Naive thymus-derived CD4-positive, alpha-beta T cell (primary cell): ENCODE measurements around the gene PBX3. TPM values are rescaled to one million over a fixed set of nuclear protein-coding genes. Genes with fewer than 3 reads are reported as not detected.

Experiments used
- ATAC-seq: fragments of 150-1000 bp; cut with Tn5 transposase; 2 replicates; pipeline ENCODE4 v1.10.0; 2021; ENCODE audit warnings: mild to moderate bottlenecking, moderate library complexity
- CTCF ChIA-PET: fragments of 350-600 bp; sonication (Branson Sonifier 250); formaldehyde crosslinking; loops from one replicate; lab custom pipeline; 2021; ENCODE audit warnings: antibody characterized with exemption; lab: Charles Lee
- POLR2A ChIA-PET: fragments of 350-600 bp; sonication (Branson Sonifier 250); formaldehyde crosslinking; loops from one replicate; lab custom pipeline; 2021; ENCODE audit warnings: antibody characterized with exemption, inconsistent platforms; lab: Charles Lee
- DNase-seq, 9 donors: peaks; one replicate each; pipeline versions ENCODE4 v3.0.0 to v3.0.0-alpha.2; 2020 to 2022; ENCODE audit warnings: mixed read lengths in 1 of 9
- H3K27ac ChIP-seq: one replicate; pipeline ENCODE4 v1.7.0; 2013; ENCODE audit warnings: mild to moderate bottlenecking, low read depth, low read length, moderate library complexity
- H3K27me3 ChIP-seq, 2 donors: one replicate each; pipeline ENCODE4 v1.7.0; 2013; ENCODE audit warnings: low read length in 2 of 2, mild to moderate bottlenecking in 2 of 2, moderate library complexity in 2 of 2; ENCODE audit not compliant: control insufficient read depth in 2 of 2, insufficient read depth in 2 of 2
- H3K36me3 ChIP-seq, 3 experiments: 1 replicate in 2 of 3; 2 replicates in 1 of 3; pipeline ENCODE4 v1.7.0; 2013; ENCODE audit warnings: low read length in 3 of 3, mild to moderate bottlenecking in 3 of 3, moderate library complexity in 1 of 3; ENCODE audit not compliant: insufficient read depth in 3 of 3, control insufficient read depth in 2 of 3
- H3K4me1 ChIP-seq, 2 donors: one replicate each; pipeline ENCODE4 v1.7.0; 2013; ENCODE audit warnings: low read length in 2 of 2, mild to moderate bottlenecking in 2 of 2, moderate library complexity in 1 of 2; ENCODE audit not compliant: control insufficient read depth in 2 of 2, insufficient read depth in 2 of 2
- H3K4me3 ChIP-seq: 2 replicates; pipeline ENCODE4 v1.7.0; 2013; ENCODE audit warnings: mild to moderate bottlenecking, low read length
- H3K9me3 ChIP-seq, 3 experiments: 1 replicate in 2 of 3; 2 replicates in 1 of 3; pipeline ENCODE4 v1.7.0; 2013; ENCODE audit warnings: low read length in 3 of 3; ENCODE audit not compliant: control insufficient read depth in 2 of 3
- H3K27ac Mint-ChIP-seq, 9 donors: one replicate each; pipeline ENCODE4 v1.8.0; 2020 to 2022; ENCODE audit warnings: mixed read lengths in 9 of 9, mild to moderate bottlenecking in 8 of 9, moderate library complexity in 5 of 9, inconsistent platforms in 2 of 9
- H3K27me3 Mint-ChIP-seq, 5 donors: one replicate each; pipeline ENCODE4 v1.8.0; 2021 to 2022; ENCODE audit warnings: mixed read lengths in 5 of 5, mild to moderate bottlenecking in 1 of 5
- H3K36me3 Mint-ChIP-seq, 5 donors: one replicate each; pipeline ENCODE4 v1.8.0; 2020 to 2022; ENCODE audit warnings: mixed read lengths in 5 of 5, mild to moderate bottlenecking in 3 of 5, inconsistent platforms in 1 of 5
- H3K4me1 Mint-ChIP-seq, 7 donors: one replicate each; pipeline ENCODE4 v1.8.0; 2020 to 2022; ENCODE audit warnings: mixed read lengths in 7 of 7, mild to moderate bottlenecking in 3 of 7, inconsistent platforms in 1 of 7
- H3K4me3 Mint-ChIP-seq, 10 donors: one replicate each; pipeline ENCODE4 v1.8.0; 2020 to 2022; ENCODE audit warnings: mild to moderate bottlenecking in 10 of 10, mixed read lengths in 10 of 10, moderate library complexity in 6 of 10, inconsistent platforms in 2 of 10
- H3K9me3 Mint-ChIP-seq, 11 donors: one replicate each; pipeline ENCODE4 v1.8.0; 2020 to 2022; ENCODE audit warnings: mixed read lengths in 11 of 11, mild to moderate bottlenecking in 4 of 11, inconsistent platforms in 1 of 11, moderate library complexity in 1 of 11
- intact Hi-C, 2 donors: fragments of 100-400 bp; cut with micrococcal nuclease; formaldehyde crosslinking; loops; one replicate each; pipeline ENCODE4 v1.15.1; 2023
- polyA plus RNA-seq, 2 donors: library from polyadenylated mRNA; unstranded; fragments of 300-500 nt; fragmentation: Illumina TruSeq; gene quantifications; one replicate each; pipeline ENCODE4 v1.2.3, GENCODE V29; 2021
- total RNA-seq, 6 experiments: library from RNA in 5 of 6; stranded (reverse) in 5 of 6; gene quantifications; 1 replicate in 5 of 6; 2 replicates in 1 of 6; pipeline ENCODE4 v1.2.3 and lab custom pipeline; 2021 to 2026

Gene PBX3
- total and polyA plus RNA-seq, 7 experiments from 2014 or later = 3.6 to 38.1 (median 18.9) TPM

DNA sequence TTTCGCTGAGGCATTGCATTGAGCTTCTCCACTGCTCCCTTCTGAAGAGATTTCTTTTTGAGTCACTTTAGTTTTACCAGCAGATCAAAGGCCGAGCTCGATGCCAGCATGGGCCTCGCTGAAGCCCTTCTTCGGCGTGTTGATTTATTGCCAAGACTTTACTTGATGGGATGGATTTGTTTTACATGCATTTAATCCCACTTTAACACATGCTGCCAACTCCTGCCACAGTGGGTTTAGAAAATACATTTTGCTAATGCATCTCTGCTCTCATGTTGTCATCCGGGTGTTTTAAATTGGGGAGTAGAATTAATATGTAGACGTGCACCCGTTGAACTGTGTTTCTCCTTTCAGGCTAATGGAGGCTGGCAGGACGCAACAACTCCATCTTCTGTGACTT, 218.3 kb downstream of the PBX3 start:
- ChIA-PET CTCF (no interaction called here), POLR2A (no interaction called here)
- Mint-ChIP-seq H3K4me1 (no peaks in the 10 kb centered on the region), H3K9me3 (peaks cover 0 to 1% (median 0%) of the 10 kb centered on the region in 11 donors), H3K27me3 (no peaks in the 10 kb centered on the region), H3K36me3 (peaks cover 0 to 47% (median 9%) of the 10 kb centered on the region in 5 donors), H3K27ac (peak overlapping the region in 1 of 9 donors; percentile 52), H3K4me3 (no peak overlapping the region)
- Histone ChIP-seq H3K36me3 (peaks cover 0 to 16% (median 4%) of the 10 kb centered on the region in 3 experiments), H3K9me3 (no peaks in the 10 kb centered on the region), H3K27ac (no peak overlapping the region), H3K27me3 (no peaks in the 10 kb centered on the region), H3K4me1 (no peaks in the 10 kb centered on the region), H3K4me3 (no peak overlapping the region)
- ATAC-seq = no peak
- DNase-seq = no peak
- intact Hi-C loops = no loop called here

DNA sequence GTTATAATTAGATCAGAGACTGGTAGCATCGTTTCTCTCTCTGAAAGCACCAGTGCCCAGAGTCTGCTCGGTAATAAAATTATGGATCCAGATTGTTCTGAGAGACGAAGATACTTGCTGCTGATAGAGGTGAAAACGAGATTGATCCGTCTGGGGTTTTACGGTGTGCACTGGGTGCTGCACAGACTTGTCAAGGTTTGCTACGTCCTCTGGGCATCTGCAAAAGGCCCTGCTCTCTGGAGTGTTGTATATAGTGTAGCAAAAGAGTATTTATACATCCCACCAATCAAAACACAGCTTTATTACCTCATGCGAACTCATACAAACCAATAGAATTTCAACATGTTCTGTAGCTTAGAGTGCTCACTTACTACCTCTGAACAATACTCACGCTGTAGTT, 219.3 kb downstream of the PBX3 start:
- ChIA-PET CTCF (no interaction called here), POLR2A (interaction anchor here (0.6 to 0.7 kb wide), 2 partner anchors 62 to 1197 kb away, joined by 3 read pairs; no protein-coding TSS in a partner anchor)
- Histone ChIP-seq H3K4me1 (no peaks in the 10 kb centered on the region), H3K9me3 (no peaks in the 10 kb centered on the region), H3K27ac (no peak overlapping the region), H3K27me3 (no peaks in the 10 kb centered on the region), H3K4me3 (no peak overlapping the region), H3K36me3 (peaks cover 0 to 12% (median 4%) of the 10 kb centered on the region in 3 experiments)
- no peak overlapping the region for H3K4me3 Mint-ChIP-seq
- DNase-seq (no peak), ATAC-seq (no peak)
- H3K9me3 Mint-ChIP-seq = peaks cover 0 to 1% (median 0%) of the 10 kb centered on the region in 11 donors
- peak overlapping the region in 1 of 9 donors; percentile 12 for H3K27ac Mint-ChIP-seq
- no peaks in the 10 kb centered on the region for H3K4me1 Mint-ChIP-seq
- no peaks in the 10 kb centered on the region for H3K27me3 Mint-ChIP-seq
- intact Hi-C loops = no loop called here
- peaks cover 0 to 39% (median 5%) of the 10 kb centered on the region in 5 donors for H3K36me3 Mint-ChIP-seq

DNA sequence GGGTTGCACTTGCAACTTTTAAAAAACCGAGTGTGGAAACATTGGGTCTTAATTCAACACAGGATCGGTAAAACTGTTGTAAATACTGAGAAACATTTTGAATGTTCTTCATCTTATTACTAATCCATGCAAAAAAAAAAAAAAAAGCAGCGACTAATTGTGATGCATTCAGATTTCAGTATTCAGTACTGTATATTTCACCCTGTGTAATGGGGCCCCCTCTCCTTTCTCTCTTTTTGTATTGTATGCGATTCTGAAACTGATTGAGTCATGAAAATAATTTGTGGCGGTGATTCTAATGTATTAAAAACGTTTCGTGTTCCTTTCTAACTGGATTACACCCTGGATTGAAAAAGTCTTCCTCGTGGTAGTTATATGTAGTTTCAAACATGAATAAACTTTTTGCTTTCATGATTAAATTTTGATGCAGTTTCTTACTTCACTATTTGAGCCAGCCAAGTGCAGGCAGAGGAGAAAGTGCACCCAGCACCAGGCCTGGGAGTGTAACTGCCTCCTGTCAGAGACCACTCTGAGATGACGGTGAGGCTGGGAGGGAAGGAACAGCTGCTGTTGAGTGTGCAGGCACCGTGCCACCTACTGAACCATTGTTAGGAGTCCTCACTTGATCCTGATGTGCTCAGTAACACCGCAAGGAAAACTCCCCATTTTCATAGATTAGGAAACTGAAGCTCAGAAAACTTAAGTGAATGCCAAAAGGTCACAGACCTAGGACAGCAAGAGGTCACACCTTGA, 220.0 kb downstream of the PBX3 start:
- Histone ChIP-seq H3K4me3 (no peak overlapping the region), H3K36me3 (peaks cover 0 to 12% (median 4%) of the 10 kb centered on the region in 3 experiments), H3K4me1 (no peaks in the 10 kb centered on the region), H3K9me3 (no peaks in the 10 kb centered on the region), H3K27me3 (no peaks in the 10 kb centered on the region), H3K27ac (no peak overlapping the region)
- ChIA-PET CTCF (no interaction called here), POLR2A (interaction anchor here (0.7 kb wide), 1 partner anchor 1197 kb away, joined by 3 read pairs; no protein-coding TSS in a partner anchor)
- Mint-ChIP-seq H3K27ac (peak overlapping the region in 2 of 9 donors; percentile 43 to 52), H3K36me3 (peaks cover 0 to 33% (median 3%) of the 10 kb centered on the region in 5 donors), H3K4me1 (no peaks in the 10 kb centered on the region), H3K4me3 (no peak overlapping the region), H3K27me3 (no peaks in the 10 kb centered on the region), H3K9me3 (peaks cover 0 to 1% (median 0%) of the 10 kb centered on the region in 11 donors)
- DNase-seq (no peak), ATAC-seq (no peak)
- intact Hi-C loops = no loop called here

DNA sequence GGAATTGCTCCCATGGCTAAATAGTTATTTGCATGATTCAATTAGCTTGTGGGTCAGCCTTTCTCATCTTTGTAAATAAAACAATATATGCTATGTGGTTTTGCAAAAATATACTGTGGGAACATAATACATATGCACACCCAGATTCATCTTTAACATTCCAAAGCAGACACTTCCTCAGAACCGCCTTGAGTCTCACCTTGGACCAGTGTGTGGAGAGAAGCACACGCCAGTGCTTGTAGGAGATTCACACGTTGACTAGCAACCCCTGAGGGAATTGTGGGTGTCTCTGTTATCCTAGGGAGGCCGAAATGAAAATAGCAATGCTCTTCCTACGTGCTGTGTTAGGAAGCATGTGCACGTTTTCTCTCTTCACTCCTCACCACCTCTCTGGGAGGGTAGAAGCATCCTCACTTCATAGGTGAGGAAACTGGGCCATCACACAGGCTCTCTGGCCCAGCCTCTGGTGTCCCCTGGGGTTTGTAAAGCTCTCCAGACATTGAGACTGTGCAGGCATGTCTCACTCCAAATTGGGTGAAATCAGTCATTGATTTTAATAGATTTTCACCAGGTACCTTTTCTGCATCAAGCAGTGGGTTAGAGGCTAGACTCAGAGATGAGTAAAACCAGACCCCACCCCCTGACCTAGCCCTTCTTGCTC, 221.7 kb downstream of the PBX3 start:
- H3K36me3 Mint-ChIP-seq = peaks cover 0 to 20% (median 3%) of the 10 kb centered on the region in 5 donors
- H3K9me3 Mint-ChIP-seq = peaks cover 0 to 1% (median 0%) of the 10 kb centered on the region in 11 donors
- Histone ChIP-seq H3K4me1 (no peaks in the 10 kb centered on the region), H3K27ac (no peak overlapping the region), H3K9me3 (no peaks in the 10 kb centered on the region), H3K4me3 (no peak overlapping the region), H3K27me3 (no peaks in the 10 kb centered on the region), H3K36me3 (peaks cover 0 to 8% (median 0%) of the 10 kb centered on the region in 3 experiments)
- H3K4me3 Mint-ChIP-seq = no peak overlapping the region
- ATAC-seq (no peak), DNase-seq (no peak)
- no peak overlapping the region for H3K27ac Mint-ChIP-seq
- POLR2A ChIA-PET = no interaction called here
- no peaks in the 10 kb centered on the region for H3K27me3 Mint-ChIP-seq
- CTCF ChIA-PET = no interaction called here
- H3K4me1 Mint-ChIP-seq = peaks cover 0 to 1% (median 0%) of the 10 kb centered on the region in 7 donors
- intact Hi-C loops = no loop called here

DNA sequence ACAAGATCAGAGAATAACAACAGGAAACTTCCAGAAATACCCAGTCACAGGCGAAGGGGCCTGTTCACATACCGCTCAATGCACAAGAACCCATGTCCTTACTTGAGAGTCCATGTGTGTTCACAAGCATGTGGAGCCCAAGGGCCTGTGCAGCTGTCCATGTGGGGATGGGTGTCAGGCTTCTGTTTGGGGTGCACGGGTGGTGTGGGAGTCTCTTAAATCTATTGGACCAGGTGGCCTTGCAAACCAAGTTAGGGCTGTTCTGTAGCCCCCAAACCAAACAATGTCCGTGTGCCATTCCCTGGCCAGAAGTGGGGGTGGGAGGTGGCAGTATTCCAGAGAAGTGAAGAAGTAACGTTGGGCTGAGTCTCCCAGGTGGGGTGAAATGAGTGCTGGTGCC, 222.3 kb downstream of the PBX3 start:
- Mint-ChIP-seq H3K36me3 (peaks cover 0 to 19% (median 8%) of the 10 kb centered on the region in 5 donors), H3K27me3 (no peaks in the 10 kb centered on the region), H3K4me1 (peaks cover 0 to 1% (median 0%) of the 10 kb centered on the region in 7 donors), H3K4me3 (no peak overlapping the region), H3K9me3 (peaks cover 0 to 7% (median 0%) of the 10 kb centered on the region in 11 donors), H3K27ac (peak overlapping the region in 1 of 9 donors; percentile 12)
- CTCF ChIA-PET = no interaction called here
- intact Hi-C loops = no loop called here
- H3K4me1 ChIP-seq = no peaks in the 10 kb centered on the region
- no peak for DNase-seq
- H3K9me3 ChIP-seq = no peaks in the 10 kb centered on the region
- H3K36me3 ChIP-seq = peaks cover 0 to 6% (median 0%) of the 10 kb centered on the region in 3 experiments
- no peaks in the 10 kb centered on the region for H3K27me3 ChIP-seq
- POLR2A ChIA-PET = no interaction called here
- no peak overlapping the region for H3K4me3 ChIP-seq
- no peak overlapping the region for H3K27ac ChIP-seq
- ATAC-seq = no peak

DNA sequence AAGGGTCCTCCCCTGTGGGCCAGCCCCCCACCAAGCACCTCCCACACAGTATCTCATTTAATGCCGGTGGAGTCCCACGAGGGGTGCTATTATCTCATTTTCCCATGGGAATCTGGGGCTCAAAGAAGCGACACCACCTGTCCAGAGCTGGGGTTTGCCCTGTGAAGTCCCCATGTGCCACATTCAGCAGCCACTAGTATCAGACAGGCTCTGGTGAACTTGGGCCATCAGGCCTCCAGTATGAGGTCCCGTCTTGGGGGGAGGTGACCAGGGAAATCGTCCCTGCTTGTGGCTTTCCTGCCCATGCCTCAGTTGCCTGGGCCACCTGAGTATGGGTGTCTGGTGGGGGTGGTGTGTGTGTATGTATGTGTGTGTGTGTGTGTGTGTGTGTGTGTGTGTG, 222.7 kb downstream of the PBX3 start:
- no peaks in the 10 kb centered on the region for H3K9me3 ChIP-seq
- Mint-ChIP-seq H3K36me3 (peaks cover 0 to 16% (median 8%) of the 10 kb centered on the region in 5 donors), H3K4me1 (peaks cover 0 to 1% (median 0%) of the 10 kb centered on the region in 7 donors), H3K9me3 (peaks cover 0 to 7% (median under 1%) of the 10 kb centered on the region in 11 donors), H3K4me3 (no peak overlapping the region), H3K27me3 (no peaks in the 10 kb centered on the region), H3K27ac (no peak overlapping the region)
- H3K4me3 ChIP-seq = no peak overlapping the region
- no peaks in the 10 kb centered on the region for H3K27me3 ChIP-seq
- CTCF ChIA-PET = no interaction called here
- ATAC-seq (no peak), DNase-seq (no peak)
- peaks cover 0 to 4% (median 0%) of the 10 kb centered on the region in 3 experiments for H3K36me3 ChIP-seq
- no peaks in the 10 kb centered on the region for H3K4me1 ChIP-seq
- no peak overlapping the region for H3K27ac ChIP-seq
- POLR2A ChIA-PET = no interaction called here
- intact Hi-C loops = no loop called here
